Measurements from ENCODE around the gene KNCN. TPM values are rescaled to one million over a fixed set of nuclear protein-coding genes. Genes with fewer than 3 reads are reported as not detected.

KNCN gene
- total and polyA plus RNA-seq, 5 experiments from 2014 or later = not detected

DNA sequence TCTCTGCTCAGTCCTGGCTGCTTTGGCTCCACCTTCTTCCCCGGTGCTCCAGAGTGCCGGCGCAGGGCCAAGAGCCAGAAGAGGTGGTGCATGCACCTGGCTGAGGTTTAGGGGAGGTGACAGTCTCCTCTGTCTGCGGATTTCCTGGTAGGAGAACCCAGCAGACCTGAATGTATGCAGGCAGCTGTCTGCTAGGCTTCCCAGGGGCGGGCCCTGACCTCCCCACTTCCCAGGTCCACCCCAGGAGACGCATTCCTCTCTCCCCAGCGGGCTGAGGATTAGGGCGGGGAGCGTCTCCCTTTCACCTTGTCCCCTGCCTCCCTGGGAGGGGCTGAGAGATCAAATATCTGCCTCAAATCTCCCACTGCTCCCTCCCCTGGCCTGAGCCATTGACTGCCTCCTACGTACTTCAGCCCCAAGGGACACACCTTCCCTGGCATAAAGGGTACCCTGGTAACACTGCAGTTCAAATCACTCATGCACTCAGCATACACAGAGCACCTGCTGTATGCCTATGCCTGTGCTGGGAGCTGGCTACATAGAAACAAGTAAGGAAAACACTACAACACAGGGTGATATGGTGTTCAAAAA is 34.3 kb downstream of the KNCN start:
- peaks cover 12 to 47% (median 41%) of the 10 kb centered on the region in 5 donors for H3K27me3 Mint-ChIP-seq

GRCh38 chr1:46516200-46516950 is 35.1 kb downstream of the KNCN start:
- peaks cover 0 to 13% (median 2%) of the 10 kb centered on the region in 4 donors for H3K4me1 Mint-ChIP-seq
- POLR2A ChIA-PET = no interaction called here

More for the DNA sequence above, 34.3 kb downstream of the KNCN start:
- H3K36me3 Mint-ChIP-seq = no peaks in the 10 kb centered on the region
- no peak overlapping the region for H3K4me3 Mint-ChIP-seq
- ATAC-seq = peak in 1 of 2 donors; percentile 18
- H3K9me3 Mint-ChIP-seq = no peaks in the 10 kb centered on the region
- POLR2A ChIA-PET = no interaction called here
- H3K27ac Mint-ChIP-seq = no peak overlapping the region
- DNase-seq = no peak
- H3K4me1 Mint-ChIP-seq = peaks cover 0 to 13% (median 2%) of the 10 kb centered on the region in 4 donors

DNA sequence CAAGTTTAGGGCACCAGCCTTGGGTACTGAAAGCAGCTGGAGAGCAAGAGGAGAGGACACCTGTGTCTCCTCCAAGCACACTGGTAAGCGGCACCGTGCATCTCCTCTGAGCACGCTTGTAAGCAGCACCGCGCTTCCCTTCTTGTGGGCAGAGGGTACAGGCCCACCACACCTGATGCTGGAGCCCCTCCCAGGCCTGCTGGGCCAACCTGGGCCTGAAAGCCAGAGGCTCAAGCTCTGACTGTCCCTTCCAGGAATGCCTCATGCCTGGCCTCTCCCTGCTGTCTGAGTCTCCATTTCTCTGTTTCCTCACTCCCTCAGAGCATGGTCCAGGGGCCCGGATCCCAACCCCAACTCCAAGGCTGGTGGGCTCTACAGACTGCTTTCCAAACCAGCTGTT is 35.9 kb downstream of the KNCN start:
- H3K27me3 Mint-ChIP-seq = peaks cover 11 to 45% (median 43%) of the 10 kb centered on the region in 5 donors
- no peak for ATAC-seq

More at GRCh38 chr1:46516200-46516950, 35.1 kb downstream of the KNCN start:
- H3K27me3 Mint-ChIP-seq = peaks cover 12 to 47% (median 43%) of the 10 kb centered on the region in 5 donors
- ATAC-seq (no peak), DNase-seq (no peak)
- H3K36me3 Mint-ChIP-seq = no peaks in the 10 kb centered on the region
- no peak overlapping the region for H3K27ac Mint-ChIP-seq
- no peak overlapping the region for H3K4me3 Mint-ChIP-seq
- H3K9me3 Mint-ChIP-seq = no peaks in the 10 kb centered on the region

DNA sequence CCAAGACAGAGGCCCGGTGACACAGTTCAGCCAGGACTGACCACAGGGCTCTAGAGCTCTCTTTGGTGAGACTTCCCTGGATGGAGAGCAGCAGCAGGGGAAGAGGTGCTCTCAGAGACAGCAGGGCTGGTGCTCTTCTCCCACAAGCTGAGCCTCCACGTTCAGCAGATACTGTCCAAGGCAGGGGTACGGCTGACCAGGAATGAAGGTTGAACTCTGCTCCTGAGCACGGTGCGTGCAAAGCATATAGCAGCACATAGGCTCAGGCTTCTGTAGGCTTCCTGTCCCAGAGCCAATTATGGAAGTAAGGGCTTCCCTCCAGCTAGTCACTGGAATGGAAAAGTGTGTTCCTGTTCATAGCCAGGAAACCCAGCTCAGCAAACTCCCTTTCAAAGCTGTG is 37.9 kb downstream of the KNCN start:
- POLR2A ChIA-PET = no interaction called here
- H3K4me3 Mint-ChIP-seq = no peak overlapping the region
- peaks cover 10 to 43% (median 39%) of the 10 kb centered on the region in 5 donors for H3K27me3 Mint-ChIP-seq
- no peak for ATAC-seq
- no peaks in the 10 kb centered on the region for H3K36me3 Mint-ChIP-seq
- no peak overlapping the region for H3K27ac Mint-ChIP-seq
- H3K9me3 Mint-ChIP-seq = no peaks in the 10 kb centered on the region
- no peak for DNase-seq
- peaks cover 0 to 13% (median 1%) of the 10 kb centered on the region in 4 donors for H3K4me1 Mint-ChIP-seq

More for the DNA sequence above, 35.9 kb downstream of the KNCN start:
- no peak overlapping the region for H3K4me3 Mint-ChIP-seq
- DNase-seq = no peak
- POLR2A ChIA-PET = no interaction called here
- no peaks in the 10 kb centered on the region for H3K9me3 Mint-ChIP-seq
- no peak overlapping the region for H3K27ac Mint-ChIP-seq
- H3K36me3 Mint-ChIP-seq = no peaks in the 10 kb centered on the region
- peaks cover 0 to 13% (median 2%) of the 10 kb centered on the region in 4 donors for H3K4me1 Mint-ChIP-seq

- POLR2A ChIA-PET = no interaction called here
- no peak for ATAC-seq
- no peak overlapping the region for H3K4me3 Mint-ChIP-seq
- peak overlapping the region in 1 of 10 donors; percentile 6 for H3K27ac Mint-ChIP-seq
- H3K4me1 Mint-ChIP-seq = peaks cover 0 to 13% (median 1%) of the 10 kb centered on the region in 4 donors
- DNase-seq = no peak
- no peaks in the 10 kb centered on the region for H3K9me3 Mint-ChIP-seq
- H3K36me3 Mint-ChIP-seq = no peaks in the 10 kb centered on the region
- peaks cover 6 to 48% (median 39%) of the 10 kb centered on the region in 5 donors for H3K27me3 Mint-ChIP-seq
Observed at GRCh38 chr1:46512792-46513190, 38.7 kb downstream of the KNCN start.

- no peaks in the 10 kb centered on the region for H3K36me3 Mint-ChIP-seq
- H3K27ac Mint-ChIP-seq = no peak overlapping the region
- peaks cover 0 to 13% (median 1%) of the 10 kb centered on the region in 4 donors for H3K4me1 Mint-ChIP-seq
- POLR2A ChIA-PET = no interaction called here
- peaks cover 6 to 54% (median 39%) of the 10 kb centered on the region in 5 donors for H3K27me3 Mint-ChIP-seq
- DNase-seq (no peak), ATAC-seq (no peak)
- no peaks in the 10 kb centered on the region for H3K9me3 Mint-ChIP-seq
- no peak overlapping the region for H3K4me3 Mint-ChIP-seq
Observed at GRCh38 chr1:46512135-46512791, 39.2 kb downstream of the KNCN start.

- Mint-ChIP-seq H3K27me3 (peaks cover 6 to 52% (median 29%) of the 10 kb centered on the region in 5 donors), H3K27ac (no peak overlapping the region), H3K4me3 (no peak overlapping the region), H3K4me1 (peaks cover 0 to 1% (median 0%) of the 10 kb centered on the region in 4 donors), H3K36me3 (no peaks in the 10 kb centered on the region), H3K9me3 (no peaks in the 10 kb centered on the region)
- POLR2A ChIA-PET = no interaction called here
- ATAC-seq (no peak), DNase-seq (no peak)
Observed at GRCh38 chr1:46510998-46511365, 40.5 kb downstream of the KNCN start.

DNA sequence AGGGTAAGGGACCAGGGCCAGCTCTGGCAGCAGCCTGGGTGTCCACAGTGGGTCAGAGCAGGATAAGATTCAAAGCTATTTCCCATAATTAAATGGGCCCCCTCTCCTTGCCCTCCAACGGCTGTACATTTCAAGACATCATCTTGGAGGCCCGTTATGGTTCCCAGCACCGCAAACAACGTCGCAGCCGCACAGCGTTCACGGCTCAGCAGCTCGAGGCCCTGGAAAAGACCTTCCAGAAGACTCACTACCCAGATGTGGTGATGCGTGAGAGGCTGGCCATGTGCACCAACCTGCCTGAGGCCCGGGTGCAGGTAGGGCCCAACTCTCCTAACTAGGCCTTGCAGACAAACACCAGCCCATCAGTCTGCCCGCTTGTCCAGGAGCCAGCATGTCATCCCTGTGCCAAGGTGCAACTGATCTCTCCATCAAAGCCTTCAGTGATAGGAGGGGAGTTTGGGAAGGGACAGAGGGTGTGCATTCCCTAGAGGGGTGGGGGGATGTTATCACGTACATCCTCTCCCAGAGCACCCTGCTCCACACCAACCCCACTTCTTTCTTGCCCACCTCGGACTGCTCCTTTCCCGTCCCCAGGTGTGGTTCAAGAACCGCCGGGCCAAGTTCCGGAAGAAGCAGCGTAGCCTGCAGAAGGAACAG is 41.0 kb downstream of the KNCN start:
- Mint-ChIP-seq H3K36me3 (no peaks in the 10 kb centered on the region), H3K4me1 (no peaks in the 10 kb centered on the region), H3K4me3 (no peak overlapping the region), H3K27me3 (peaks cover 4 to 48% (median 24%) of the 10 kb centered on the region in 5 donors), H3K9me3 (peaks cover 0 to 1% (median 0%) of the 10 kb centered on the region in 9 donors), H3K27ac (no peak overlapping the region)
- POLR2A ChIA-PET = no interaction called here
- ATAC-seq = no peak
- no peak for DNase-seq

GRCh38 chr1:46508757-46509156 is 42.7 kb downstream of the KNCN start:
- no peak overlapping the region for H3K27ac Mint-ChIP-seq
- H3K36me3 Mint-ChIP-seq = no peaks in the 10 kb centered on the region
- H3K4me1 Mint-ChIP-seq = no peaks in the 10 kb centered on the region
- peaks cover 0 to 1% (median 0%) of the 10 kb centered on the region in 9 donors for H3K9me3 Mint-ChIP-seq
- DNase-seq = no peak
- no peak for ATAC-seq
- H3K4me3 Mint-ChIP-seq = no peak overlapping the region
- peaks cover 5 to 39% (median 19%) of the 10 kb centered on the region in 5 donors for H3K27me3 Mint-ChIP-seq
- POLR2A ChIA-PET = no interaction called here

DNA sequence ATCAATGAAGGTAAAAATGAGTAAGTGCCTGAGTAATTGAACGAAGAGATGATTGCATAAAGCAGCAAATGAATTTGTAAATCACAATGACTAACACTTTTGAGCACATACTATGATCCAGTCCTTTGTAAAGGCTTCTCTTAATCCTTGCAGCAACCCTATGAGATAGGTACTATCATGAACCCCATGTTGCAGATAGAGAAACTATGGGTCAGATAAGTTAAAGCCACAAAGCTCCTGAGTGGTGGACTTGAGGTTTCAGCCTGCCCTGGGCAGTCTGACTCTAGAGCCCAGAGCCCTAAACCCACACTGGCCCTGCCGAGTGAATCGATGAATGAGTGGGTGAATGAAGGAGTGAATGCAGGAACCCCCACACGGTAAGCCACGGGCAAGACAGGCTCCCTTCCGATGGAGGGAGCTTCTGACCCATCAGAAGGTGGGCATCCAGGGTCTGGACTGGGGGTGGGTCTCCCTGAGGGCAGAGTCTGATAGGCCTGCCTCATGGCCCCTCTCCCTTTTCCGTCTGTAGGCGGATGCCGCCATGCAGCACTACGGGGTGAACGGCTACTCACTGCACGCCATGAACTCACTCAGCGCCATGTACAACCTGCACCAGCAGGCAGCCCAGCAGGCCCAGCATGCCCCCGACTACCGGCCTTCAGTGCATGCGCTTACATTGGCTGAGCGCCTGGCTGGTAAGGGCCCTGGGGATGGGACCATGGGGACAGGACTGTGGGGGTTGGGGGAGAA is 44.8 kb downstream of the KNCN start:
- Mint-ChIP-seq H3K27ac (no peak overlapping the region), H3K4me1 (no peaks in the 10 kb centered on the region), H3K4me3 (no peak overlapping the region), H3K36me3 (no peaks in the 10 kb centered on the region), H3K9me3 (peaks cover 0 to 1% (median 0%) of the 10 kb centered on the region in 9 donors), H3K27me3 (peaks cover 9 to 39% (median 19%) of the 10 kb centered on the region in 5 donors)
- DNase-seq (no peak), ATAC-seq (no peak)
- POLR2A ChIA-PET = no interaction called here

- H3K27me3 Mint-ChIP-seq = peaks cover 11 to 39% (median 22%) of the 10 kb centered on the region in 5 donors
- DNase-seq = no peak
- H3K36me3 Mint-ChIP-seq = no peaks in the 10 kb centered on the region
- POLR2A ChIA-PET = no interaction called here
- H3K9me3 Mint-ChIP-seq = peaks cover 0 to 1% (median 0%) of the 10 kb centered on the region in 9 donors
- no peak overlapping the region for H3K4me3 Mint-ChIP-seq
- H3K27ac Mint-ChIP-seq = no peak overlapping the region
- ATAC-seq = no peak
- no peaks in the 10 kb centered on the region for H3K4me1 Mint-ChIP-seq
Observed at GRCh38 chr1:46503421-46503820, 48.0 kb downstream of the KNCN start.

- Mint-ChIP-seq H3K27me3 (peaks cover 13 to 33% (median 30%) of the 10 kb centered on the region in 5 donors), H3K27ac (no peak overlapping the region), H3K4me3 (no peak overlapping the region), H3K9me3 (peaks cover 0 to 1% (median 0%) of the 10 kb centered on the region in 9 donors), H3K4me1 (no peaks in the 10 kb centered on the region), H3K36me3 (no peaks in the 10 kb centered on the region)
- DNase-seq = no peak
- POLR2A ChIA-PET = no interaction called here
- no peak for ATAC-seq
Observed at GRCh38 chr1:46501528-46501927, 49.9 kb downstream of the KNCN start.

All from naive thymus-derived CD8-positive, alpha-beta T cell (primary cell).